Right atrium auricular region (tissue), 2 donors: ENCODE results near the gene DISC1. TPM values are rescaled to one million over a fixed set of nuclear protein-coding genes. Genes with fewer than 3 reads are reported as not detected.

Experiments used
- DNase-seq: peaks from one replicate; pipeline ENCODE4 v3.0.0-alpha.2; 2019; ENCODE audit warnings: low spot score
- H3K27ac ChIP-seq, 2 donors: fragments of 200-600 bp; sonication (generic); 1 replicate in 1 of 2; 2 replicates in 1 of 2; pipeline ENCODE4 v1.5.1; 2016 to 2019
- H3K27me3 ChIP-seq, 2 donors: fragments of 200-600 bp; sonication (generic); one replicate each; pipeline versions ENCODE4 v1.5.1 to v1.6.0; 2017 to 2019
- H3K36me3 ChIP-seq: fragments of 200-600 bp; sonication (generic); one replicate; pipeline ENCODE4 v1.5.1; 2016
- H3K4me1 ChIP-seq, 2 donors: fragments of 200-600 bp; sonication (generic); one replicate each; pipeline versions ENCODE4 v1.5.1 to v1.6.0; 2017 to 2019
- H3K4me3 ChIP-seq, 2 donors: fragments of 200-600 bp; sonication (generic); 1 replicate in 1 of 2; 2 replicates in 1 of 2; pipeline ENCODE4 v1.5.1; 2017 to 2019; ENCODE audit warnings: mild to moderate bottlenecking in 1 of 2, moderate library complexity in 1 of 2
- H3K9me3 ChIP-seq, 2 donors: fragments of 200-600 bp; sonication (generic); one replicate each; pipeline ENCODE4 v1.5.1; 2019
- total RNA-seq, 2 donors: library from RNA; depleted of rRNA; stranded (reverse); fragments of >200 nt; gene quantifications; one replicate each; pipeline ENCODE4 v1.1.0, GENCODE V29; 2016
- TF ChIP-seq, protein P1 (sequence below), 2 donors: fragments of 200-600 bp; sonication (generic); IDR thresholded peaks; one replicate each; pipeline ENCODE4 v1.5.1; 2019; ENCODE audit warnings: antibody characterized with exemption in 2 of 2

Gene DISC1
- total RNA-seq, 2 donors from 2014 or later, result 1.8 to 5.3 TPM

DNA sequence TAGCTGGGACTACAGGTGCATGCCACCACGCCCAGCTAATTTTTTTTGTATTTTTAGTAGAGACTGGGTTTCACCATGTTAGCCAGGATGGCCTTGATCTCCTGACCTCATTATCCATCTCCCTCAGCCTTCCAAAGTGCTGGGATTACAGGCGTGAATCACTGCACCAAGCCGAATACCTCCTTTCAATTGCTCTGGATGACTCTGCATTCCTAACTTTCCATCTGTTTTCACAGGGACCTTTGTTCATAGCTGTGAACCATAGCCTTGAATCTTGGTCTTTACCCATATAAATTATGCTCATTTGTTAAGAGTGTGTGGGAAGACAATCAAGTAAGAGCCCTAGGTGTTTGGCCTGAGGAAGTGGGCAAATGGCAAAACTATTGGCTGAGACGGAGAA is 422.7 kb downstream of the DISC1 start:
- H3K9me3 ChIP-seq, result no peaks in the 10 kb centered on the region
- H3K27ac ChIP-seq, result no peak overlapping the region

DNA sequence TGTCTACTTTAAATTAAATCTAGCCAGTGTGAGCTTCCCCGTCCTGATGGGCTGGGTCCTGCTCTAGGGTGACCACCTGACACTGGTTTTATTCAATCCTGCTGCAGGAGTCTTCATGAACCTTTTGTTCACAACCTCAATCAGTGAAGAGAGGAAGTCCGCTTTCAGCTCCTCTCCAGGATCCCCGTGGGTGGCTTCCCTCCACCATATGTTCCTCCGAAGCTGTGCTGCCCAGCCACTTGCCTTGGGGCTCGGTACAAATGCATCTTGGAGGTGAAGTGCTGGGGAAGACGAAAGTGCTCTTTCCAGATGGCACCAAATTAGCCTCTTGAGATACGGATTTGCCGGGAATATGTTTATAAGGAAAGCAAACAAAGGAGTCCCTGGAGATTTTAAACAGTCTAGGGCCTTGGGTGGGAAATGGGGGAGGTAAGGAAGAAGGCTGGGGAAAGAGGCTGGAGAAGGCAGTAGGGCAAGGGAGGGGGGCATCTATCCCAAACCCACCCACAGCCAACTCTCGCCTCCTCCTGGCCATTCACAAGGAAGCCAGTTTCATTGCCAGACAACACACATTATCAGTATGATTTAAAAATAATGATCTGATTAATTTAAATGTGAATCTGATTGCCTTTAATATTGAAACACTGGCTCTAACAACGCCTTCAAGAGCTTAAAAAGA is 430.8 kb downstream of the DISC1 start:
- Histone ChIP-seq H3K4me3 (no peak overlapping the region), H3K9me3 (no peaks in the 10 kb centered on the region), H3K27ac (no peak overlapping the region), H3K4me1 (no peaks in the 10 kb centered on the region), H3K27me3 (no peaks in the 10 kb centered on the region), H3K36me3 (no peaks in the 10 kb centered on the region)
- TF ChIP-seq, protein P1, sequence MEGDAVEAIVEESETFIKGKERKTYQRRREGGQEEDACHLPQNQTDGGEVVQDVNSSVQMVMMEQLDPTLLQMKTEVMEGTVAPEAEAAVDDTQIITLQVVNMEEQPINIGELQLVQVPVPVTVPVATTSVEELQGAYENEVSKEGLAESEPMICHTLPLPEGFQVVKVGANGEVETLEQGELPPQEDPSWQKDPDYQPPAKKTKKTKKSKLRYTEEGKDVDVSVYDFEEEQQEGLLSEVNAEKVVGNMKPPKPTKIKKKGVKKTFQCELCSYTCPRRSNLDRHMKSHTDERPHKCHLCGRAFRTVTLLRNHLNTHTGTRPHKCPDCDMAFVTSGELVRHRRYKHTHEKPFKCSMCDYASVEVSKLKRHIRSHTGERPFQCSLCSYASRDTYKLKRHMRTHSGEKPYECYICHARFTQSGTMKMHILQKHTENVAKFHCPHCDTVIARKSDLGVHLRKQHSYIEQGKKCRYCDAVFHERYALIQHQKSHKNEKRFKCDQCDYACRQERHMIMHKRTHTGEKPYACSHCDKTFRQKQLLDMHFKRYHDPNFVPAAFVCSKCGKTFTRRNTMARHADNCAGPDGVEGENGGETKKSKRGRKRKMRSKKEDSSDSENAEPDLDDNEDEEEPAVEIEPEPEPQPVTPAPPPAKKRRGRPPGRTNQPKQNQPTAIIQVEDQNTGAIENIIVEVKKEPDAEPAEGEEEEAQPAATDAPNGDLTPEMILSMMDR (IDR thresholded peaks at IDR 0.05), result no peak
- no peak for DNase-seq

More for the DNA sequence above, 422.7 kb downstream of the DISC1 start:
- TF ChIP-seq, protein P1 (IDR thresholded peaks at IDR 0.05), result no peak
- no peak overlapping the region for H3K4me3 ChIP-seq
- H3K4me1 ChIP-seq, result no peaks in the 10 kb centered on the region
- no peak for DNase-seq
- H3K27me3 ChIP-seq, result no peaks in the 10 kb centered on the region
- H3K36me3 ChIP-seq, result no peaks in the 10 kb centered on the region

DNA sequence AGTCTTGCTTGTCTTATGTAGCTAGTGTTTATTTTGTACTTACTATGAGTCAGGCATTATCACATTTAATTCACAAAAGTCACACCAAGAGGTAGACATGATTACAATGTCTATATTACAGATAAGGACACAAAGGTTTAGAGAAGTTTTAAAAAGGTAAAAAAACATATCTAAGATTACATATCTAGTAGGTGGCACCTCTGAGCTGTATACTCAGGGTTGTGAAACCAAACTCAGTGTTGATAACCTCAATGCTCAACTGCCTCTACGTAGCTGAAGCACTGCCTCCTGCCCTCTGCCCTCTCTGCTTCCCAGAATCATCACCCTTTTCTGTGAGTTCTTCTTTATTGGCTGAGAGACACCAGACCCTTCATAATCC is 431.3 kb downstream of the DISC1 start:
- TF ChIP-seq, protein P1 (IDR thresholded peaks at IDR 0.05), result no peak
- H3K9me3 ChIP-seq, result no peaks in the 10 kb centered on the region
- no peaks in the 10 kb centered on the region for H3K36me3 ChIP-seq
- H3K4me3 ChIP-seq, result no peak overlapping the region
- H3K27ac ChIP-seq, result no peak overlapping the region
- no peaks in the 10 kb centered on the region for H3K4me1 ChIP-seq
- no peaks in the 10 kb centered on the region for H3K27me3 ChIP-seq
- DNase-seq, result no peak

DNA sequence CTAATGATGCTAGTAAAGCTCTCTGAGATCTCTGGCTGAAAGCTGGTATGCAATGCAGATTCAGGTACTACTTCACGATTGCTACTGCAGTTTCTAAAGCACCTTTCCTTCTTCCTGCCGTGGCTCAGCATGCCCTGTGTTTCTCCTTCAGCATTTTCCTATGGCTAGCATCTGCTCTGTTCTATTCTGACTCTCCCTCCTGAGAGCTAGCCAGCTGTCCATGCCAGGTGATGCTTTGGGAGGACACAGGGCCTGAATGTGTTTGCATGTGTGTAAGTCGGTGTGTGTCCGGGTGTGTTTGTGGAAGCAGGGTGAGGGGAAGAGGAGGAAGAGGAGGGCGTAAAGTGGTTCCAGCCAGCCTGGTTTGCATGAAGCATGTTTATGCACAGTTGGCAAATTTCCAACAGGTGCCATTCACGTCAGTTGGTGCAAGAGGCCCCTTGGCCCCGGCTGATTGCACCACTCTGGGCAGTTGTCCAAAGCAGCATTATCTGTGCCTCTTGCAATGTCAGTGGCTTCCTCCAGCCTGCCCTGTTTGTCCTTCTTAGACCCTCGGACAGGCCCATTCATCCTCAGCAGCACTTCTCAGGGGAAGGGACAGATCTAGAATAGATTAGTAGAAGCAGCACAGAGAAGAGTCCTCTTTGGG is 433.3 kb downstream of the DISC1 start:
- no peak overlapping the region for H3K27ac ChIP-seq
- H3K9me3 ChIP-seq, result no peaks in the 10 kb centered on the region
- H3K36me3 ChIP-seq, result no peaks in the 10 kb centered on the region
- TF ChIP-seq, protein P1 (IDR thresholded peaks at IDR 0.05), result no peak
- no peak overlapping the region for H3K4me3 ChIP-seq
- DNase-seq, result no peak
- H3K27me3 ChIP-seq, result no peaks in the 10 kb centered on the region
- H3K4me1 ChIP-seq, result no peaks in the 10 kb centered on the region

DNA sequence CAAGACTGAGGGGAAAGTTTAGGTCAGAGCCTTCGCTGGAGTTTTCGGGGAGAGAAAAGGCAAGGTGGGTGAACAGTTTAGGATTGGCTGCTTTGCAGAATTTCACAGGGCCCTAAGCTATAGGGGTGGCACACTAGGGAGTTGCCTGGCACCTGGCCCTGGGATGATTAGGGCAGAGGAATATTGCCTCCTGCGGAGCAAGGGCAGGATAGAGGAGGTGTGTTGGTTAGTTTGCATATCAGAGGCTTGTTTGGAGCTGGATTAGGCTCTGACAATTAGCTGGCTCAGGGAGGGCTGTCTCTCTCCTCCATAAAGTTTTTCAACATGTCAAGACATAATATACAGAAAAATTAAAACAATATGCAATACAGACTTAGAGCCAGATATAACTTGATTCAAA is 436.4 kb downstream of the DISC1 start:
- Histone ChIP-seq H3K36me3 (no peaks in the 10 kb centered on the region), H3K27ac (no peak overlapping the region), H3K9me3 (no peaks in the 10 kb centered on the region), H3K27me3 (no peaks in the 10 kb centered on the region), H3K4me1 (no peaks in the 10 kb centered on the region), H3K4me3 (no peak overlapping the region)
- TF ChIP-seq, protein P1 (IDR thresholded peaks at IDR 0.05), result no peak
- no peak for DNase-seq
